ENCODE measurements around the gene SPECC1L. TPM values are rescaled to one million over a fixed set of nuclear protein-coding genes. Genes with fewer than 3 reads are reported as not detected.

The SPECC1L gene
- total and polyA plus RNA-seq, 2 experiments from 2014 or later, result 19.7 to 43.2 TPM

DNA sequence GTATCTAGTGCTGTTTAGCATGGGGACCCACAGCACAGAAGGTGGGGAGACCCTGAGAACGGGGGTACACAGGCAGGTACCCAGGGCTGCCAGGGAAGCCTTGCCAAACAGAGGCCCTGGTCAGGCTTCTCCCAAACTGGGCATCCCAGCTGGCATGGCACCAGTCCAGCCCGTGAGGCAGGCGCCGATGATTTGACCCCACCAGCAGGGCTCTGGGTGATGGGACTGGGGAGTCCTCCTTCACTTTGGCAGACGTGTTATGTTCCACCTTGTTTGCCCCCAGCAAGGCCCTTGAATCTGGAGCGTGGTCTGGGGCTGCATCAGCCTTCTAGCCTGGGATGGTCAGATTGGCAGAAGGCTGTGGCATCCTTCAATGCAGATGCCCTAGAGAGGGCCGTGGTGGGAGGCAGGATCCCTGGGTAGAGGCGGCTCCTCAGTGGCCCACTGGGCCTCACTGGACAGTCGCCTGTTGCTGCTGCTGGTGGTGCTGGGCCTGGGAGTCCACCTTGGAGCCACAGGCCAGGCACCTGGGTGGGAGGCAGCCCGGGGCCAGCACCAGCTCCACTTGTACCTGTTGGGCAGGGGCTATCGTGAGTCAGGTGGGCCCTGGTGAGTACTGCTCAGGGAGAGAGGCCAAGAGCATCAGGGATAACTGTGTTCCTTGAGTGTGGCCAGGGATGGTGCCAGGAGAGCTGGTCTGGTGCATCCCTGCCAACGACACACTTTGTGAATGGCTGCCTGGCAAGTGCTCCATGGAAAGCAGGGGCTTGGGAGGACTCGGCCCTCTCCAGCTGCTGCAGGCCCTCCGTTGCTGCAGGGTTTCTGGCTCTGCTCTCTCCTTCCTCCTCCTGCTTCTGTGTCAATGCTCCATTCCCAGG, 160.0 kb downstream of the SPECC1L start:
- no peaks in the 10 kb centered on the region for H3K4me1 ChIP-seq (ENCODE audit: low read depth)
- no peak overlapping the region for H3K27ac ChIP-seq
- DNase-seq (ENCODE audit: low read depth in 1 of 2, low spot score in 1 of 2), result no peak
- H3K9me3 ChIP-seq (ENCODE audit: low read depth), result no peaks in the 10 kb centered on the region
- no peak overlapping the region for H3K4me3 ChIP-seq
- TF ChIP-seq CTCF (IDR thresholded peaks at IDR 0.05; ENCODE audit: low read depth, low read length), result no peak
- no peaks in the 10 kb centered on the region for H3K36me3 ChIP-seq
- H3K27me3 ChIP-seq, result no peaks in the 10 kb centered on the region

DNA sequence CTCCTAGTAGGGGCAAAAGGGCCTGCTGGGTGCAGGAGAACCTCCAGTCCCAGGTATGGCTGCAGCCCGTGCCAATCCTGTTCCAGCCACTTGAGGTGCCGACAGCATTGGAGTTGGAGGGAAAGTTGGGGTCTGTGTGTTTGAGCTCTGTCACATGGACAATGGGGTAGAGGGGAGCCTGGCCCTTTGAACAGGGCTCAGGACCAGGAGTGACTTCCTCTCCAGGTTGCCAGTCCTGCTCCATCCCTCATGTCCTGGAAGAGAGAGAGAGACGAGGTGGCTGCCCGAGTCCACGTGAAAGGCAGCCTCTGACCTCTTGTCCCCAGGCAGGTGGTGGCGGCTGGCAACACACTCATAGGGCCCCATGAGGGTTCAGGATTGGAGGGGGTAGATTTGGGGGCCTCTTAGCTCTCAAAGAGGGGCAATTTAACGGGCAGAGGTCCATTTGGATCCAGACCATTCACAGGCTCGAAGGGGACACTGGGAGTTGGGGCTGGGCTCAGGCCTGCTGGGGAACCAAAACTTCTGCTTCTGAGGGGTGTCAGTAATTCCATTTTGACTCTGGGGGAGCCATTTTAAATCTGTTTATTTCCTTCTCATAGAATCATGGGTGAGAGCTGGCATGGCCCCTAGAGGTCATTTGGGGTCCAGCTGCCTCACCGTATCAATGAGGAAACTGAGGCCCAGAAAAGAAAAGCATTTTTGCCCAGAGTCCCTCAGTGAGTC, 160.8 kb downstream of the SPECC1L start:
- no peak for TF ChIP-seq CTCF (IDR thresholded peaks at IDR 0.05; ENCODE audit: low read depth, low read length)
- DNase-seq (ENCODE audit: low read depth in 1 of 2, low spot score in 1 of 2), result no peak
- Histone ChIP-seq H3K4me3 (no peak overlapping the region), H3K27ac (no peak overlapping the region), H3K36me3 (no peaks in the 10 kb centered on the region), H3K9me3 (ENCODE audit: low read depth) (no peaks in the 10 kb centered on the region), H3K4me1 (ENCODE audit: low read depth) (no peaks in the 10 kb centered on the region), H3K27me3 (no peaks in the 10 kb centered on the region)

DNA sequence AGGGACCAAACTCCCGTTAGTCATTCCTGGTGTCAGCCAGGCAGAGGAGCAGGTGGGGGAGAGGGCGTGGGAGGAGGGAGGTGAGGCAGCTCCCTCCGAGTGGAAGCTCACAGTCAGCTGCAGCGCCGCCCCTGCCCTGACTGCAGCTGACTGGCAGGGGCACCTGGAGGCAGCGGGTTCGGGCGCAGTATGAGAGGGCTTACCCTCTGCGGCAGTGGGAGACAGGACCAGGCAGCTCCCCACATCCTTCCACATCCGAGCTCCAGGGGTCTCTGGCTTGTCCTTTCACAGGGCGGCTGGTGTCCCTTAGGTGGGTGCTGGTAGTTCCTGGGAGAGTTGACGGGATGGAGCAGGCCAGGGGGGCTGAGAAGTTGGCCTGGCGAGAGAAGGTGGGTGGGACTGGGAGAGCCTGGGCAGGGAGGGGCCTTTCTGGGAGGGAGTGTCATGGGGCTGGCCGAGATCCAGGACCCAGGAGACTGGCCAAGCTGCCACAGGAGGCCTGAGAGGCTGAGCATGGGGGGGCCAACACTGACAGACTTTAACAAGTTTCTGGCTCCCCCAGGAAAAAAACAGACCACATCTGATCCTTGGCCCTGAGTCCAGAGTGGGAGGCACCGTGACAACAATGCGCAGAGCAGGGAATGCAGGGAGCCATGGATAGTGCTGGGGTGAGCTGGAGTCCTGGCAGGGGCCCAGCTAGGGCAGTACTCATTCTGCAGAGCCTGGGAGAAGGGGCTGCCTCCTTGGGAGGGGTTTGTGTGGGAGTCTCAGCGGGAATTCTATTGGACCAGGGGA, 161.6 kb downstream of the SPECC1L start:
- no peaks in the 10 kb centered on the region for H3K36me3 ChIP-seq
- DNase-seq (ENCODE audit: low read depth in 1 of 2, low spot score in 1 of 2), result peak; percentile 29 to 82
- no peak overlapping the region for H3K4me3 ChIP-seq
- no peak for TF ChIP-seq CTCF (IDR thresholded peaks at IDR 0.05; ENCODE audit: low read depth, low read length)
- no peaks in the 10 kb centered on the region for H3K9me3 ChIP-seq (ENCODE audit: low read depth)
- no peak overlapping the region for H3K27ac ChIP-seq
- H3K4me1 ChIP-seq (ENCODE audit: low read depth), result no peaks in the 10 kb centered on the region
- no peaks in the 10 kb centered on the region for H3K27me3 ChIP-seq

DNA sequence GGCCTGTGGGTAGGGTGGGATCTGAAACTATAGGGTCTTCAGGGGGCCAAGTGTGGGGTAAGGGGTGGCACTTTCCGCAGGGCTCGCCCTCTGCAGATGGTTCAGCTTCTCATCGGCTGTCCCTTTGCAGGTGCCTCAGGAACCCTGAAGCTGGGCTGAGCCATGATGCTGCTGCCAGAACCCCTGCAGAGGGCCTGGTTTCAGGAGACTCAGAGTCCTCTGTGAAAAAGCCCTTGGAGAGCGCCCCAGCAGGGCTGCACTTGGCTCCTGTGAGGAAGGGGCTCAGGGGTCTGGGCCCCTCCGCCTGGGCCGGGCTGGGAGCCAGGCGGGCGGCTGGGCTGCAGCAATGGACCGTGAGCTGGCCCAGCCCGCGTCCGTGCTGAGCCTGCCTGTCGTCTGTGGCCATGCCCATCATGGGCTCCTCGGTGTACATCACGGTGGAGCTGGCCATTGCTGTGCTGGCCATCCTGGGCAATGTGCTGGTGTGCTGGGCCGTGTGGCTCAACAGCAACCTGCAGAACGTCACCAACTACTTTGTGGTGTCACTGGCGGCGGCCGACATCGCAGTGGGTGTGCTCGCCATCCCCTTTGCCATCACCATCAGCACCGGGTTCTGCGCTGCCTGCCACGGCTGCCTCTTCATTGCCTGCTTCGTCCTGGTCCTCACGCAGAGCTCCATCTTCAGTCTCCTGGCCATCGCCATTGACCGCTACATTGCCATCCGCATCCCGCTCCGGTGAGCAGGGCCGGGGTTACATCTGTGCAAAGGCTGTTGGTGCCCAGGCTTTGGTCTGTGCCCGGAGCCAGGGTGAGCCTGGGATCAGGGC, 162.6 kb downstream of the SPECC1L start:
- Histone ChIP-seq H3K27ac (no peak overlapping the region), H3K4me3 (no peak overlapping the region)
- TF ChIP-seq CTCF (IDR thresholded peaks at IDR 0.05; ENCODE audit: low read depth, low read length), result no peak

More for the DNA sequence above, 162.6 kb downstream of the SPECC1L start:
- Histone ChIP-seq H3K36me3 (no peaks in the 10 kb centered on the region), H3K4me1 (ENCODE audit: low read depth) (no peaks in the 10 kb centered on the region), H3K27me3 (no peaks in the 10 kb centered on the region), H3K9me3 (ENCODE audit: low read depth) (no peaks in the 10 kb centered on the region)
- no peak for DNase-seq (ENCODE audit: low read depth in 1 of 2, low spot score in 1 of 2)
